ENCODE results near the gene MPG.

DNA sequence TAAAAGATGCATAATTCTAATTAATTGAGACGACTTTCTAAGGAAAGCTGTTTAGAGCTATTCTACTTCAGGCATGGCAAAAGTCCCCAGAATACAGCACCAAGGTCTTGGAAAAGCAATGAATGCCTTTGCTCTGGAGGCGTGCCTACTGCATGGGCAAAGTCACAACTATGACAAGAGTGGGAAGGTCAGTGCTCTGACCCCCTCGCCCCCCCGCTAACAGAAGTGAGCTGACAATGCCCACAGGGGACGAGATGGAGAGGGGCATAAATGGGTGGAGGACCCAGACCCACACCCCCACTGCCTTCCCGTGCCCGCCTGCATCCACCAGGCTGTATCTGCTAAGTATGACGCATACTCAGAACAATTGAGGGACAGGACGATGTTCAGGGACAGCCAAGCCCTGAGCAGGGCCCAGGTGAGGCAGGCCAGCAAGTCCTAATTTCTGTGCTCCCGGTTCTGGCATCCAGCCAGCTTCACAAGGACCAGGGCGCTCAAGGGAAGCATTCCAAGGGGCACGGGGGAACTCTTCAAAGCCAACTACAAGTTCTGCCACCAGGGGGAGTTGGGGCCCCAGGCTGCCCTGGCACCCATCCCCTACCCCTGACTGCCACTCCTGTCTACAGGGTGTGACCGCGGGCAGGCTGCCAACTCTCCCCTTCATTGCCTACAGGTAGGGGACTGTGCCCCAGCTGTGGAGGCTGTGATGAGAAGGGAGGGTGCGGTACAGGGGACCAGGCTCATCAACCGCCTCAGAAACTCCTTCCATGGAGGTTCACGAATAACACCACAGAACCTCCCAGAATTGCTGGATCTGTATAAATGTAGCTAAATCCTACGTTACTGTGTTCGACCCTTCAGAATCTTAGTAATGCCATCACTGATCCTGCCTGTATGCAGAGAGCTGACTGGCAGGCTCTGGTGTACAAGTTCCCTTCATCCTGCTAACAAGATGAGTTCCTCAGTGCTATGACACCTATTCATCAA lies 39.6 kb downstream of the MPG start:
- peak; percentile 82 for TF ChIP-seq CTCF (IDR thresholded peaks at IDR 0.05)
- TF ChIP-seq EZH2 (IDR thresholded peaks at IDR 0.05; ENCODE audit: borderline replicate concordance, insufficient read depth, low read depth, low read length, poor library complexity, severe bottlenecking), result no peak
